ENCODE measurements around the gene SLC23A1.
A peak's percentile ranks its signal among the peaks of the same experiment; 100 is the strongest.

The SLC23A1 gene

DNA sequence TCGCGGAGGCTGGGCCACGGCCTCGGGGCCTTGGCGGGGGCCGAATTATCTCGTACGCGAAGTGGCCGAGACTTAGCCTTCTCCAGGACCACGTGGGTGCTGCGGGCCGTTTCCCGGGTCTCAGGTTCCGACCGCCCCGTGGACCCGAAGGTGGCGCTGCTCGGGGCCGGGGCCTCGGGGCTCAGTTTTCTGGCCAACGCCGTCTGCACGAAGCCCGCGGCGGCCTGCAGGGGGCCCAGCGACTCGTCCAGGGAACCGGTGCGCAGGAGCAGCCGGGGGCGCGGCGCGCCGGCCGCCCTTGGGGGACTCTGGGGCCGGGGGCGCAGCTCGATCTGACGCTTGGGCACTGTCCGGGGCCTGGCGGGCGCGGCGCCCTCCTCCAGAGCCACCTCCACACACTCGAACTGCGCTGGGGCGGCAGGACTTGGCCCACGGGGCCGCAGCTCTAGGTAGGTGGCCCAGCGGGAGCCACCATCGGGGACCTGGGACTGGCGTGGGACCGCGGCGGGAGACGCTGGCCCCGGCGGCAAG, 11.1 kb upstream of the SLC23A1 start:
- TF ChIP-seq, protein P1, sequence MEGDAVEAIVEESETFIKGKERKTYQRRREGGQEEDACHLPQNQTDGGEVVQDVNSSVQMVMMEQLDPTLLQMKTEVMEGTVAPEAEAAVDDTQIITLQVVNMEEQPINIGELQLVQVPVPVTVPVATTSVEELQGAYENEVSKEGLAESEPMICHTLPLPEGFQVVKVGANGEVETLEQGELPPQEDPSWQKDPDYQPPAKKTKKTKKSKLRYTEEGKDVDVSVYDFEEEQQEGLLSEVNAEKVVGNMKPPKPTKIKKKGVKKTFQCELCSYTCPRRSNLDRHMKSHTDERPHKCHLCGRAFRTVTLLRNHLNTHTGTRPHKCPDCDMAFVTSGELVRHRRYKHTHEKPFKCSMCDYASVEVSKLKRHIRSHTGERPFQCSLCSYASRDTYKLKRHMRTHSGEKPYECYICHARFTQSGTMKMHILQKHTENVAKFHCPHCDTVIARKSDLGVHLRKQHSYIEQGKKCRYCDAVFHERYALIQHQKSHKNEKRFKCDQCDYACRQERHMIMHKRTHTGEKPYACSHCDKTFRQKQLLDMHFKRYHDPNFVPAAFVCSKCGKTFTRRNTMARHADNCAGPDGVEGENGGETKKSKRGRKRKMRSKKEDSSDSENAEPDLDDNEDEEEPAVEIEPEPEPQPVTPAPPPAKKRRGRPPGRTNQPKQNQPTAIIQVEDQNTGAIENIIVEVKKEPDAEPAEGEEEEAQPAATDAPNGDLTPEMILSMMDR (IDR thresholded peaks at IDR 0.05; ENCODE audit: low read depth, low read length): peak; percentile 29
- peak; percentile 25 to 35 for DNase-seq (ENCODE audit: low read depth in 2 of 2)

DNA sequence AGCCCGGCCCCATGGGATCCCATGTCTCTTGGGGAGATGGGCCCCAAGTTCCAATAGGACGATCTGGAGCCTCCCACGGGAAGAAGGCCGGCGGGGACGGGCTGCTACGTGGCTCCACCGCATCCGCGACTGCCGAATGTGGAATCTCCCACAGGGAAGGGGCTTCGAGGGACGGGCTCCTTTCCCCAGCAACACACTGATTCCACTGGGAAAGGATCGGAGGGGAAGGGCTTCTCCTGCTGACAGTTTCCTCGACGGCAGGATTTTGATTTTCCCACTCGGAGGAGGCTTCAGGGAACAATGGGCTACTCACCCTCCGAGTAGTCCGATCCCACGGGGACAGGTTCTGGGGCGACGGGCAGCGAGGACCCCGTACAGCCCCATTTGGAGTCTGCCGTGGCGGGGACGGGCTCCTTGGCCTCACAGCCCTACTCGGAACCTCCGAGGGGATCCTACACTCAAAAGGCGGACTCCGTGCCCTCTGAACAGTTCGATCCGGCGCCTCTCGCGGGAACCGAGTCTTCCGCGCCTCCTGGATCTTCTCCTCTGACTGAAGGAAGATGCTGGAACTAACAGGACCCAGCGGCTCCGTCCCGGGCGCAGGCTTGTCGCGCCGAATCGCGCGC, 10.5 kb upstream of the SLC23A1 start:
- DNase-seq (ENCODE audit: low read depth in 2 of 2): no peak
- TF ChIP-seq, protein P1 (IDR thresholded peaks at IDR 0.05; ENCODE audit: low read depth, low read length): no peak
- peak overlapping the region; percentile 18 to 28 for H3K4me3 ChIP-seq (replicated peaks in 1 of 2; ENCODE audit: low read depth in 2 of 2, low read length in 2 of 2)

More for the DNA sequence above, 11.1 kb upstream of the SLC23A1 start:
- H3K4me3 ChIP-seq (replicated peaks in 1 of 2; ENCODE audit: low read depth in 2 of 2, low read length in 2 of 2): peak overlapping the region; percentile 29 to 41

- peak in 1 of 2 donors; percentile 56 for DNase-seq (ENCODE audit: low read depth in 2 of 2)
- TF ChIP-seq, protein P1 (IDR thresholded peaks at IDR 0.05; ENCODE audit: low read depth, low read length): peak; percentile 34
- H3K4me3 ChIP-seq (replicated peaks in 1 of 2; ENCODE audit: low read depth in 2 of 2, low read length in 2 of 2): peak overlapping the region in 1 of 2 donors; percentile 26
Measured at GRCh38 chr5:139392678-139393496, 9.8 kb upstream of the SLC23A1 start.

- no peak for DNase-seq (ENCODE audit: low read depth in 2 of 2)
- TF ChIP-seq, protein P1 (IDR thresholded peaks at IDR 0.05; ENCODE audit: low read depth, low read length): no peak
- H3K4me3 ChIP-seq (replicated peaks in 1 of 2; ENCODE audit: low read depth in 2 of 2, low read length in 2 of 2): no peak overlapping the region
Measured at GRCh38 chr5:139392324-139392677, 9.2 kb upstream of the SLC23A1 start.

- TF ChIP-seq, protein P1 (IDR thresholded peaks at IDR 0.05; ENCODE audit: low read depth, low read length): no peak
- peak in 1 of 2 donors; percentile 16 for DNase-seq (ENCODE audit: low read depth in 2 of 2)
- no peak overlapping the region for H3K4me3 ChIP-seq (replicated peaks in 1 of 2; ENCODE audit: low read depth in 2 of 2, low read length in 2 of 2)
Measured at GRCh38 chr5:139391570-139392323, 8.7 kb upstream of the SLC23A1 start.

Data from cardiac fibroblast (primary cell).